Astrocyte (in vitro differentiated cells and primary cell): ENCODE results near the gene GNG12.

Experiments
- EZH2 ChIP-seq: IDR thresholded peaks from 2 replicates; pipeline ENCODE4 v1.6.1; 2012; ENCODE audit warnings: mild to moderate bottlenecking, low read length, inconsistent platforms; ENCODE audit not compliant: insufficient read depth
- TF ChIP-seq, protein P1 (sequence below): IDR thresholded peaks from 2 replicates; pipeline ENCODE4 v1.5.1; 2011; ENCODE audit warnings: low read depth, mild to moderate bottlenecking, inconsistent platforms, low read length, moderate library complexity; ENCODE audit not compliant: insufficient read depth

- TF ChIP-seq, protein P1, sequence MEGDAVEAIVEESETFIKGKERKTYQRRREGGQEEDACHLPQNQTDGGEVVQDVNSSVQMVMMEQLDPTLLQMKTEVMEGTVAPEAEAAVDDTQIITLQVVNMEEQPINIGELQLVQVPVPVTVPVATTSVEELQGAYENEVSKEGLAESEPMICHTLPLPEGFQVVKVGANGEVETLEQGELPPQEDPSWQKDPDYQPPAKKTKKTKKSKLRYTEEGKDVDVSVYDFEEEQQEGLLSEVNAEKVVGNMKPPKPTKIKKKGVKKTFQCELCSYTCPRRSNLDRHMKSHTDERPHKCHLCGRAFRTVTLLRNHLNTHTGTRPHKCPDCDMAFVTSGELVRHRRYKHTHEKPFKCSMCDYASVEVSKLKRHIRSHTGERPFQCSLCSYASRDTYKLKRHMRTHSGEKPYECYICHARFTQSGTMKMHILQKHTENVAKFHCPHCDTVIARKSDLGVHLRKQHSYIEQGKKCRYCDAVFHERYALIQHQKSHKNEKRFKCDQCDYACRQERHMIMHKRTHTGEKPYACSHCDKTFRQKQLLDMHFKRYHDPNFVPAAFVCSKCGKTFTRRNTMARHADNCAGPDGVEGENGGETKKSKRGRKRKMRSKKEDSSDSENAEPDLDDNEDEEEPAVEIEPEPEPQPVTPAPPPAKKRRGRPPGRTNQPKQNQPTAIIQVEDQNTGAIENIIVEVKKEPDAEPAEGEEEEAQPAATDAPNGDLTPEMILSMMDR, result no peak
- TF ChIP-seq EZH2, result no peak
Measured at GRCh38 chr1:67655581-67655980, 177.7 kb downstream of the GNG12 start.
